Nephron progenitor cell (in vitro differentiated cells): Measurements from ENCODE around the gene EXOC5.
A peak's percentile ranks its signal among the peaks of the same experiment; 100 is the strongest.

ENCODE experiments used
- DNase-seq: peaks from one replicate; pipeline ENCODE4 v3.0.0; 2021
- H3K27ac Mint-ChIP-seq: 2 replicates; pipeline ENCODE4 v1.8.0; 2021; ENCODE audit warnings: mild to moderate bottlenecking, moderate library complexity, mixed read lengths
- H3K27me3 Mint-ChIP-seq: 2 replicates; pipeline ENCODE4 v1.8.0; 2021; ENCODE audit warnings: mild to moderate bottlenecking, low read depth, mixed read lengths; ENCODE audit not compliant: poor library complexity
- H3K36me3 Mint-ChIP-seq: 2 replicates; pipeline ENCODE4 v1.8.0; 2021; ENCODE audit warnings: low read depth, mixed read lengths
- H3K4me1 Mint-ChIP-seq: 2 replicates; pipeline ENCODE4 v1.8.0; 2021; ENCODE audit warnings: mixed read lengths
- H3K4me3 Mint-ChIP-seq: 2 replicates; pipeline ENCODE4 v1.8.0; 2021; ENCODE audit warnings: mild to moderate bottlenecking, moderate library complexity, mixed read lengths
- H3K9me3 Mint-ChIP-seq: 2 replicates; pipeline ENCODE4 v1.8.0; 2021; ENCODE audit warnings: mild to moderate bottlenecking, moderate library complexity, mixed read lengths
- TF ChIP-seq, protein P1 (sequence below): fragments of 200-600 bp; sonication (generic); IDR thresholded peaks from 2 replicates; pipeline ENCODE4 v1.5.0; 2021; ENCODE audit warnings: antibody characterized with exemption

EXOC5 gene

GRCh38 chr14:57268161-57269069, at the start of gene EXOC5, which contains the start of gene AP5M1:
EXOC5 (minus strand) TSS chr14:57268905; CDS start chr14:57268648, 257 bp downstream.
AP5M1 (plus strand) TSS chr14:57268971; CDS start chr14:57269315, 344 bp downstream.
- peak within 1 kb of the TSS; percentile 99 for H3K4me3 Mint-ChIP-seq
- H3K4me1 Mint-ChIP-seq = peaks cover 61% of the 10 kb centered on the region
- peaks cover 38% of the 10 kb centered on the region for H3K36me3 Mint-ChIP-seq
- DNase-seq = peak; percentile 88
- H3K27me3 Mint-ChIP-seq = no peaks in the 10 kb centered on the region
- TF ChIP-seq, protein P1, sequence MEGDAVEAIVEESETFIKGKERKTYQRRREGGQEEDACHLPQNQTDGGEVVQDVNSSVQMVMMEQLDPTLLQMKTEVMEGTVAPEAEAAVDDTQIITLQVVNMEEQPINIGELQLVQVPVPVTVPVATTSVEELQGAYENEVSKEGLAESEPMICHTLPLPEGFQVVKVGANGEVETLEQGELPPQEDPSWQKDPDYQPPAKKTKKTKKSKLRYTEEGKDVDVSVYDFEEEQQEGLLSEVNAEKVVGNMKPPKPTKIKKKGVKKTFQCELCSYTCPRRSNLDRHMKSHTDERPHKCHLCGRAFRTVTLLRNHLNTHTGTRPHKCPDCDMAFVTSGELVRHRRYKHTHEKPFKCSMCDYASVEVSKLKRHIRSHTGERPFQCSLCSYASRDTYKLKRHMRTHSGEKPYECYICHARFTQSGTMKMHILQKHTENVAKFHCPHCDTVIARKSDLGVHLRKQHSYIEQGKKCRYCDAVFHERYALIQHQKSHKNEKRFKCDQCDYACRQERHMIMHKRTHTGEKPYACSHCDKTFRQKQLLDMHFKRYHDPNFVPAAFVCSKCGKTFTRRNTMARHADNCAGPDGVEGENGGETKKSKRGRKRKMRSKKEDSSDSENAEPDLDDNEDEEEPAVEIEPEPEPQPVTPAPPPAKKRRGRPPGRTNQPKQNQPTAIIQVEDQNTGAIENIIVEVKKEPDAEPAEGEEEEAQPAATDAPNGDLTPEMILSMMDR = no peak
- no peaks in the 10 kb centered on the region for H3K9me3 Mint-ChIP-seq
- peak within 1 kb of the TSS; percentile 100 for H3K27ac Mint-ChIP-seq

DNA sequence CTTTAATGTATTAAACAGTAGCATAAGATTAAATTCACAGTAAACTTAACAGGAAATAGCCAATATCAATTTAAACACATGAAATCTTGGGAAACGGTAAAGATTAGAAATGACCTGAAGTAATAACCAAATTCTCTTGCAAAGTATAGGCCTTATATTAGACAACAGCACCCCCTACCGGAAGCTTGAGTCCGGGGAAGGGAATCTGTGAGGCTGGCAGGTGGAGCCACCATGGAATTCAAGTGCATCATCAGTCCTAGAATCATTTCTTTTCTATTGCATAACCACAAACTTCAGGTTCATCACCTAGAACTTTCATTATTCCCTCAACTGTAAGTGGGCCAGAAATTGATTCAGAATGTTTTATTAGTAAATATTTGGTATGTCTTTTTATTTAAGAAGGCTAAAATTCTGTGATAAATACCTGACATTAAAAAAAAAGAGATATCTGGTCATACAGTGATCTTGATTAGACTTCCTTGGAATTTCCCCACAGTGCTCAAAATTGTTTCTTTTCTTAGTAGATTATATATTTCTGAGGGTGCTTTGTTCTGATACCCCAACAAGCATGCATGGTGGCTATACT, 48.6 kb upstream of the EXOC5 start:
- TF ChIP-seq, protein P1 = peak; percentile 84
- Mint-ChIP-seq H3K36me3 (no peaks in the 10 kb centered on the region), H3K9me3 (peaks cover 5% of the 10 kb centered on the region), H3K27me3 (no peaks in the 10 kb centered on the region), H3K27ac (no peak overlapping the region), H3K4me1 (no peaks in the 10 kb centered on the region), H3K4me3 (no peak overlapping the region)
- DNase-seq = peak; percentile 81

GRCh38 chr14:57314396-57315089, 45.8 kb upstream of the EXOC5 start:
- no peak for DNase-seq
- no peak overlapping the region for H3K4me3 Mint-ChIP-seq
- peaks cover 6% of the 10 kb centered on the region for H3K9me3 Mint-ChIP-seq
- H3K36me3 Mint-ChIP-seq = no peaks in the 10 kb centered on the region
- H3K27me3 Mint-ChIP-seq = no peaks in the 10 kb centered on the region
- TF ChIP-seq, protein P1 = no peak
- no peaks in the 10 kb centered on the region for H3K4me1 Mint-ChIP-seq
- H3K27ac Mint-ChIP-seq = no peak overlapping the region

DNA sequence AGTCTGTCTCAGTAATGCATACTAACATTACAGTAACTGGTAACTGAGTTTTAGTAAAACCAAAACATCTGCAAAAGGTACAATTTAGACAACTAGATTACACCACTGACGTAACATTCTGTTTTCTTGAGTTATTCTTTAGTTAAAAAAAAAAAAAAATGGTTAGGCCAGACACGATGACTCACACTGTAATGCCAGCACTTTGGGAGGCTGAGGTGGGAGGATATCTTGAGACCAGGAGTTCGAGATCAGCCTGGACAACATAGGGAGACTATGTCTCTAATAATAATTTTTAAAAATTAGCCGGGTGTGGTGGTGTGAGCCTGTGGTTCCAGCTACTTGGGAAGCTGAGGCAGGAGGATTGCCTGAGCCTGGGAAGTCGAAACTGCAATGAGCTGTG, 34.2 kb upstream of the EXOC5 start:
- Mint-ChIP-seq H3K27ac (no peak overlapping the region), H3K27me3 (peaks cover 5% of the 10 kb centered on the region), H3K4me3 (no peak overlapping the region), H3K4me1 (no peaks in the 10 kb centered on the region), H3K9me3 (no peaks in the 10 kb centered on the region), H3K36me3 (no peaks in the 10 kb centered on the region)
- DNase-seq = no peak
- TF ChIP-seq, protein P1 = no peak

DNA sequence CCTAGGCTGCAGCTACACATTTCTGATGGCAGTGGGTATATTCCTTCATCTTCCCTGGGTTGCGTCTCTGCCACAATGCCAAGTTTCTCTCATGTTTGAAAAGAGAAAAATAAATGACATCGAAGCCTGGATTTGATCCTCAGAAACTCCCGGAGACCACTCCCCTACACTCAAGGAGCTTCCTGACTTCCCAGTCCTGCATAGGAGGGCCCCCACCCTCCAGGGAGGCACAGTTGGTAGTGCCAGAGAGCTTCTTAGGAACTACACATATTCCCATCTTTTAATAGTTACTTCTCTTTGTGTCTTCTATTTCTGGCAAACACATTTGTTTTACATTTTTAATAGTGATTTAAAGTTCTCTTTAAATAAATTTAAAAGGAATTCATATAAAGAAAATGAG, 30.8 kb upstream of the EXOC5 start:
- peaks cover 5% of the 10 kb centered on the region for H3K27me3 Mint-ChIP-seq
- H3K4me1 Mint-ChIP-seq = no peaks in the 10 kb centered on the region
- no peak overlapping the region for H3K4me3 Mint-ChIP-seq
- TF ChIP-seq, protein P1 = no peak
- peak overlapping the region; percentile 36 for H3K27ac Mint-ChIP-seq
- no peaks in the 10 kb centered on the region for H3K9me3 Mint-ChIP-seq
- no peaks in the 10 kb centered on the region for H3K36me3 Mint-ChIP-seq
- no peak for DNase-seq
